HEK293 (cell line): Measurements from ENCODE around the gene PHF20.

Experiments used
- CTCF ChIA-PET: fragments of 350-600 bp; formaldehyde crosslinking; extraction: SDS; loops from one replicate; lab custom pipeline; 2021; ENCODE audit warnings: antibody characterized with exemption; lab: Yijun Ruan, JAX
- POLR2A ChIA-PET: fragments of 300-600 bp; formaldehyde crosslinking; extraction: SDS; loops from one replicate; lab custom pipeline; 2020; ENCODE audit warnings: antibody characterized with exemption, inconsistent platforms; lab: Yijun Ruan, JAX
- H3K27ac ChIP-seq: fragments of 200-500 bp; sonication (Bioruptor generic); 2 replicates; pipeline ENCODE4 v1.5.1; 2014; ENCODE audit warnings: low read depth, low read length, control low read depth, inconsistent platforms; ENCODE audit errors: extremely low read depth
- H3K36me3 ChIP-seq, 2 experiments: fragments of 200-500 bp in 1 of 2; sonication (Bioruptor generic) in 1 of 2; 1 replicate in 1 of 2; 2 replicates in 1 of 2; pipeline ENCODE4 v1.5.1; 2014 to 2017; ENCODE audit warnings: inconsistent platforms in 2 of 2, low read length in 2 of 2; ENCODE audit not compliant: control insufficient read depth in 2 of 2, insufficient read depth in 1 of 2
- H3K4me1 ChIP-seq: fragments of 200-500 bp; sonication (Bioruptor generic); 2 replicates; pipeline ENCODE4 v1.5.1; 2014; ENCODE audit warnings: mild to moderate bottlenecking, low read length, inconsistent platforms; ENCODE audit not compliant: control insufficient read depth, insufficient read depth
- H3K4me3 ChIP-seq: 2 replicates; pipeline ENCODE4 v1.5.1; 2011; ENCODE audit warnings: low read depth, mild to moderate bottlenecking, control low read depth, low read length, moderate library complexity
- H3K9me3 ChIP-seq: fragments of 200-500 bp; sonication (Bioruptor generic); 2 replicates; pipeline ENCODE4 v1.5.1; 2014; ENCODE audit warnings: low read depth, low read length, inconsistent platforms; ENCODE audit not compliant: control insufficient read depth, insufficient read depth
- PATZ1 ChIP-seq: fragments of 450-650 bp; formaldehyde crosslinking; IDR thresholded peaks from 2 replicates; pipeline ENCODE4 v1.5.1; 2016; ENCODE audit warnings: missing biosample characterization, missing genetic modification characterization
- PBX3 ChIP-seq: sonication (generic); formaldehyde crosslinking; IDR thresholded peaks from 2 replicates; pipeline ENCODE4 v1.8.1; 2022; ENCODE audit warnings: mild to moderate bottlenecking, moderate library complexity, missing genetic modification reagents
- PRDM6 ChIP-seq: fragments of 450-650 bp; formaldehyde crosslinking; IDR thresholded peaks from 2 replicates; pipeline ENCODE4 v1.5.1; 2017; ENCODE audit warnings: missing biosample characterization, missing genetic modification characterization
- ZBTB10 ChIP-seq: fragments of 450-650 bp; formaldehyde crosslinking; IDR thresholded peaks from 2 replicates; pipeline ENCODE4 v1.5.1; 2016; ENCODE audit warnings: missing biosample characterization, missing genetic modification characterization
- ZNF114 ChIP-seq: fragments of 450-650 bp; formaldehyde crosslinking; IDR thresholded peaks from 2 replicates; pipeline ENCODE4 v1.5.0; 2017; ENCODE audit warnings: missing biosample characterization, missing genetic modification characterization
- ZNF202 ChIP-seq: fragments of 450-650 bp; formaldehyde crosslinking; IDR thresholded peaks from 2 replicates; pipeline ENCODE4 v1.5.1; 2016; ENCODE audit warnings: missing biosample characterization, missing genetic modification characterization, borderline replicate concordance
- ZNF366 ChIP-seq: fragments of 450-650 bp; formaldehyde crosslinking; conservative IDR thresholded peaks from 2 replicates; pipeline ENCODE4 v1.5.1; 2016; ENCODE audit warnings: missing biosample characterization, missing genetic modification characterization
- ZNF548 ChIP-seq: fragments of 450-650 bp; formaldehyde crosslinking; IDR thresholded peaks from 2 replicates; pipeline ENCODE4 v1.5.1; 2016; ENCODE audit warnings: missing biosample characterization, missing genetic modification characterization
- ZNF600 ChIP-seq: fragments of 450-650 bp; formaldehyde crosslinking; IDR thresholded peaks from 2 replicates; pipeline ENCODE4 v1.5.1; 2016; ENCODE audit warnings: missing biosample characterization, missing genetic modification characterization
- ZNF629 ChIP-seq: fragments of 450-650 bp; formaldehyde crosslinking; IDR thresholded peaks from 2 replicates; pipeline ENCODE4 v1.5.1; 2017; ENCODE audit warnings: missing biosample characterization, missing genetic modification characterization
- ZNF645 ChIP-seq: fragments of 450-650 bp; formaldehyde crosslinking; IDR thresholded peaks from 2 replicates; pipeline ENCODE4; 2016; ENCODE audit warnings: missing biosample characterization, missing genetic modification characterization
- ZNF692 ChIP-seq: fragments of 450-650 bp; formaldehyde crosslinking; IDR thresholded peaks from 2 replicates; pipeline ENCODE4 v1.5.1; 2016; ENCODE audit warnings: missing biosample characterization, missing genetic modification characterization
- ZNF704 ChIP-seq: fragments of 450-650 bp; formaldehyde crosslinking; IDR thresholded peaks from 2 replicates; pipeline ENCODE4 v1.5.1; 2016; ENCODE audit warnings: missing biosample characterization, missing genetic modification characterization

The PHF20 gene

GRCh38 chr20:35735826-35736470 is 35.9 kb upstream of the PHF20 start:
- POLR2A ChIA-PET: interaction anchor here (1.2 kb wide), 1 partner anchor 20 kb away, joined by 3 read pairs; no protein-coding TSS in a partner anchor
- Histone ChIP-seq H3K9me3 (no peaks in the 10 kb centered on the region), H3K27ac (no peak overlapping the region; the same call in 1 of the 2 replicates), H3K4me3 (no peak overlapping the region), H3K36me3 (peaks cover 84 to 98% of the 10 kb centered on the region in 2 experiments), H3K4me1 (peaks cover 4% of the 10 kb centered on the region)
- CTCF ChIA-PET: interaction anchor here (0.8 to 1.2 kb wide), 2 partner anchors 149 to 211 kb away, joined by 4 to 5 read pairs; no protein-coding TSS in a partner anchor
- TF ChIP-seq ZNF202 (tag by site-specific recombination): no peak
- no peak for TF ChIP-seq ZNF645

GRCh38 chr20:35737865-35738333 is 33.9 kb upstream of the PHF20 start:
- CTCF ChIA-PET: no interaction called here
- no peaks in the 10 kb centered on the region for H3K9me3 ChIP-seq
- TF ChIP-seq PATZ1 (tag by site-specific recombination) (no peak), ZNF692 (tag by site-specific recombination) (no peak), PBX3 (CRISPR knock-in tag) (no peak), ZNF600 (tag by site-specific recombination) (0 out of 2 replicates have a peak, but pooled peaks have one; percentile 11), ZNF114 (tag by site-specific recombination) (no peak), ZNF629 (tag by site-specific recombination) (no peak), ZNF548 (tag by site-specific recombination) (no peak), ZNF704 (no peak)
- TF ChIP-seq, all 188 proteins: peak for 1
- Histone ChIP-seq H3K27ac (no peak overlapping the region), H3K4me1 (peaks cover 4% of the 10 kb centered on the region), H3K36me3 (peaks cover 66 to 83% of the 10 kb centered on the region in 2 experiments), H3K4me3 (no peak overlapping the region)
- POLR2A ChIA-PET: interaction anchor here (0.6 to 0.7 kb wide), 2 partner anchors 12 to 195 kb away, joined by 6 to 12 read pairs; no protein-coding TSS in a partner anchor

- CTCF ChIA-PET: interaction anchor here (0.6 kb wide), 1 partner anchor 149 kb away, joined by 4 read pairs; no protein-coding TSS in a partner anchor
- Histone ChIP-seq H3K4me3 (no peak overlapping the region), H3K4me1 (peaks cover 4% of the 10 kb centered on the region), H3K36me3 (peaks cover 59 to 76% of the 10 kb centered on the region in 2 experiments), H3K27ac (no peak overlapping the region), H3K9me3 (no peaks in the 10 kb centered on the region)
- POLR2A ChIA-PET: no interaction called here
- no peak for TF ChIP-seq ZNF366 (tag by site-specific recombination)
- no peak for TF ChIP-seq ZBTB10 (tag by site-specific recombination)
- TF ChIP-seq PRDM6 (tag by site-specific recombination): no peak
Observed at GRCh38 chr20:35738410-35739179, 33.2 kb upstream of the PHF20 start.
